HL-60 (cell line): Measurements from ENCODE around the gene MFSD6.

Source experiments
- DNase-seq, 2 experiments: peaks; one replicate each; pipeline ENCODE4 v3.0.0-alpha.2; 2010 to 2020; ENCODE audit warnings: low read depth in 1 of 2, low spot score in 1 of 2
- H3K27ac ChIP-seq: fragments of 250-450 bp; sonication (Bioruptor Pico); replicated peaks from 2 replicates; pipeline ENCODE4 v1.5.1; 2020; ENCODE audit warnings: mild to moderate bottlenecking, moderate library complexity
- H3K27me3 ChIP-seq: fragments of 250-450 bp; sonication (Bioruptor Pico); 2 replicates; pipeline ENCODE4 v1.5.1; 2021; ENCODE audit warnings: mild to moderate bottlenecking, moderate library complexity; ENCODE audit not compliant: insufficient read depth, poor library complexity, severe bottlenecking
- H3K4me3 ChIP-seq: replicated peaks from 2 replicates; pipeline ENCODE4 v1.5.1; 2011; ENCODE audit warnings: mild to moderate bottlenecking, control low read depth, low read length; ENCODE audit not compliant: insufficient read depth
- GABPA ChIP-seq: IDR thresholded peaks from 2 replicates; pipeline ENCODE4 v1.6.1; 2012; ENCODE audit warnings: low read depth
- POLR2AphosphoS5 ChIP-seq: IDR thresholded peaks from 2 replicates; pipeline ENCODE4 v1.6.1; 2012; ENCODE audit warnings: low read depth
- SPI1 ChIP-seq: IDR thresholded peaks from 2 replicates; pipeline ENCODE4 v1.6.1; 2012; ENCODE audit warnings: low read depth, mild to moderate bottlenecking, borderline replicate concordance
- TF ChIP-seq, protein P1 (sequence below): IDR thresholded peaks from one replicate; pipeline ENCODE4 v1.5.1; 2011; ENCODE audit warnings: low read length, control low read depth, inconsistent platforms; ENCODE audit not compliant: insufficient read depth
- TF ChIP-seq, protein P2 (sequence below): IDR thresholded peaks from 2 replicates; pipeline ENCODE4 v1.6.1; 2012; ENCODE audit warnings: low read depth; ENCODE audit not compliant: insufficient replicate concordance

The MFSD6 gene

DNA sequence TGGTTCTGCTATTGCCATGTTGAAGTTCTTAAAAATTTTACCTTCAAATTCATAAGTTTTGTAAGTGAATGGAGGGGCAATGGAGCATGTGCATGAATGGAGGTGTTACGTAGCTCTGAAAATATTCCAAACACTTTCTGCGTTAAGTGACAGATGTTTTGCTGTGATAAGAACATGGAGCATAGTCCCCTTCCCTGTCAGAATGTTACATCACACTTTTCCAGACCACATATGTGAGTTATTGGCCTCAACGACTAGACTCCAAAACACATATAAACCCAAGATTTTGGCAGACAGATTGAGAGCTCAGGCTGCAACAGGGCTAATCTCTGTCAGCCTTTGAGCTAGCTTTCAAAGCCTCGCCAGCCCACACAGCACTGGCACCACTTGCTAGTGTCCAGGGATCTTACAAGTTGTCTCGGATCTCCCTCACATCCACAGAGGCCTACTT lies 27.2 kb upstream of the MFSD6 start:
- Histone ChIP-seq H3K27me3 (no peaks in the 10 kb centered on the region), H3K27ac (no peak overlapping the region), H3K4me3 (no peak overlapping the region)
- DNase-seq: no peak
- TF ChIP-seq, protein P1, sequence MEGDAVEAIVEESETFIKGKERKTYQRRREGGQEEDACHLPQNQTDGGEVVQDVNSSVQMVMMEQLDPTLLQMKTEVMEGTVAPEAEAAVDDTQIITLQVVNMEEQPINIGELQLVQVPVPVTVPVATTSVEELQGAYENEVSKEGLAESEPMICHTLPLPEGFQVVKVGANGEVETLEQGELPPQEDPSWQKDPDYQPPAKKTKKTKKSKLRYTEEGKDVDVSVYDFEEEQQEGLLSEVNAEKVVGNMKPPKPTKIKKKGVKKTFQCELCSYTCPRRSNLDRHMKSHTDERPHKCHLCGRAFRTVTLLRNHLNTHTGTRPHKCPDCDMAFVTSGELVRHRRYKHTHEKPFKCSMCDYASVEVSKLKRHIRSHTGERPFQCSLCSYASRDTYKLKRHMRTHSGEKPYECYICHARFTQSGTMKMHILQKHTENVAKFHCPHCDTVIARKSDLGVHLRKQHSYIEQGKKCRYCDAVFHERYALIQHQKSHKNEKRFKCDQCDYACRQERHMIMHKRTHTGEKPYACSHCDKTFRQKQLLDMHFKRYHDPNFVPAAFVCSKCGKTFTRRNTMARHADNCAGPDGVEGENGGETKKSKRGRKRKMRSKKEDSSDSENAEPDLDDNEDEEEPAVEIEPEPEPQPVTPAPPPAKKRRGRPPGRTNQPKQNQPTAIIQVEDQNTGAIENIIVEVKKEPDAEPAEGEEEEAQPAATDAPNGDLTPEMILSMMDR: no peak
- TF ChIP-seq, protein P2, sequence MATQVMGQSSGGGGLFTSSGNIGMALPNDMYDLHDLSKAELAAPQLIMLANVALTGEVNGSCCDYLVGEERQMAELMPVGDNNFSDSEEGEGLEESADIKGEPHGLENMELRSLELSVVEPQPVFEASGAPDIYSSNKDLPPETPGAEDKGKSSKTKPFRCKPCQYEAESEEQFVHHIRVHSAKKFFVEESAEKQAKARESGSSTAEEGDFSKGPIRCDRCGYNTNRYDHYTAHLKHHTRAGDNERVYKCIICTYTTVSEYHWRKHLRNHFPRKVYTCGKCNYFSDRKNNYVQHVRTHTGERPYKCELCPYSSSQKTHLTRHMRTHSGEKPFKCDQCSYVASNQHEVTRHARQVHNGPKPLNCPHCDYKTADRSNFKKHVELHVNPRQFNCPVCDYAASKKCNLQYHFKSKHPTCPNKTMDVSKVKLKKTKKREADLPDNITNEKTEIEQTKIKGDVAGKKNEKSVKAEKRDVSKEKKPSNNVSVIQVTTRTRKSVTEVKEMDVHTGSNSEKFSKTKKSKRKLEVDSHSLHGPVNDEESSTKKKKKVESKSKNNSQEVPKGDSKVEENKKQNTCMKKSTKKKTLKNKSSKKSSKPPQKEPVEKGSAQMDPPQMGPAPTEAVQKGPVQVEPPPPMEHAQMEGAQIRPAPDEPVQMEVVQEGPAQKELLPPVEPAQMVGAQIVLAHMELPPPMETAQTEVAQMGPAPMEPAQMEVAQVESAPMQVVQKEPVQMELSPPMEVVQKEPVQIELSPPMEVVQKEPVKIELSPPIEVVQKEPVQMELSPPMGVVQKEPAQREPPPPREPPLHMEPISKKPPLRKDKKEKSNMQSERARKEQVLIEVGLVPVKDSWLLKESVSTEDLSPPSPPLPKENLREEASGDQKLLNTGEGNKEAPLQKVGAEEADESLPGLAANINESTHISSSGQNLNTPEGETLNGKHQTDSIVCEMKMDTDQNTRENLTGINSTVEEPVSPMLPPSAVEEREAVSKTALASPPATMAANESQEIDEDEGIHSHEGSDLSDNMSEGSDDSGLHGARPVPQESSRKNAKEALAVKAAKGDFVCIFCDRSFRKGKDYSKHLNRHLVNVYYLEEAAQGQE: no peak
- no peak for TF ChIP-seq GABPA

DNA sequence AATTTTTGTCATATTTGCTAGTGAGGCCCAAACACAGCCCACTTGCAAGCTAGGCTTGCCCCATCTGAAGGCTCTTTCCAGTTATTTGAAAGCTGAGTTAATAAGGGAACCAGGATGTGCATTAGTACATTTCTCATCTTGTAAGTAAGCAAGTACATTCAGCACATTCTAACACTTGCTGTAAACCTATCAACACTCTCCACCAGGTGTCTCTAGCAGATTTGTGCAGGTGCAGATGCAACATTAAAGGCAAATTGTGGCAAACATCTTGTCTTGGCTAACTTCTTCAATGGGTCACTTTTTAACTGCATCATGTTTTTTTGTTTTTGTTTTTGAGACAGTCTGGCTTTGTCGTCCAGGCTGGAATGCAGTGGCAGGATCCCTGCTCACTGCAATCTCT lies 25.3 kb upstream of the MFSD6 start:
- TF ChIP-seq GABPA (no peak), POLR2AphosphoS5 (no peak), SPI1 (no peak)
- TF ChIP-seq, protein P2: no peak
- TF ChIP-seq, protein P1: no peak
- no peaks in the 10 kb centered on the region for H3K27me3 ChIP-seq
- DNase-seq: peak in 1 of 2 experiments; percentile 21
- no peak overlapping the region for H3K4me3 ChIP-seq
- no peak overlapping the region for H3K27ac ChIP-seq

DNA sequence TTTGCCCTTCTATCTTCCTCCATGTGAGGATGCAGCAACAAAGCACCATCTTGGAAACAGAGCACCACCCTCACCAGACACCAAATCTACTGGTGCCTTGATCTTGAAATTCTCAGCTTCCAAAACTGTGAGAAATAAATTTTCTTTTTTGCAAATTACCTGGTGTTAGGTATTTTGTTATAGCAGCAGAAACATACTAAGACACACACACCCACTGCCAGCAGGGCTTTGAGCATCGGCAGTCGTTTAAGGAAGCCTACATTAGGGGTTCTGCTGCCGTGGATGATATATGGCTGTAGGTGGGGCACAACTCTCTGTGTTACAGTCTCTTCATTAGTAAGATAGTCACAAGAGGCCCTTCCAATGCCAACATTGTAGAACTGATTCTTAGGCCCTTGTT lies 20.7 kb upstream of the MFSD6 start:
- Histone ChIP-seq H3K27me3 (no peaks in the 10 kb centered on the region), H3K27ac (no peak overlapping the region), H3K4me3 (no peak overlapping the region)
- no peak for TF ChIP-seq GABPA
- no peak for TF ChIP-seq SPI1
- TF ChIP-seq, protein P1: no peak
- TF ChIP-seq POLR2AphosphoS5: no peak
- TF ChIP-seq, protein P2: no peak
- no peak for DNase-seq
